ENCODE measurements around the gene LMBR1.

LMBR1 gene

GRCh38 chr7:156682928-156683327 is 210.1 kb downstream of the LMBR1 start:
- peak; percentile 24 to 45 for DNase-seq

- DNase-seq = no peak
Observed at GRCh38 chr7:156680281-156680680, 212.7 kb downstream of the LMBR1 start.

GRCh38 chr7:156677374-156678054 is 215.5 kb downstream of the LMBR1 start:
- DNase-seq = no peak

DNA sequence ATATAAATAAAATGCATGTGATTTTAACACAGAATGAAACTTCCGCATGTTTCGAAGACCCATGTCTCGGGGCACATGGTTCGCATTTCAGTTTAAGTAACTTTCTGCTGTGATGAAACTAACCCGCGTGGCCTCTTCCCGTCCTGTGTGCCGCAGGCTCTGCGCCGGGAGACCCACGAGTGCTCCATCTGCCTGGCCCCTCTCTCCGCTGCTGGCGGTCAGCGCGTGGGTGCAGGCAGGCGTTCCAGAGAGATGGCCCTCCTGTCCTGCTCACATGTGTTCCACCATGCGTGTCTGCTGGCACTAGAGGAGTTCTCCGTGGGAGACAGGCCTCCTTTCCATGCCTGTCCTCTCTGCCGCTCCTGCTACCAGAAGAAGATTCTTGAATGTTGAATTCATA is 216.7 kb downstream of the LMBR1 start:
- no peak for DNase-seq

GRCh38 chr7:156675721-156676120 is 217.3 kb downstream of the LMBR1 start:
- no peak for DNase-seq

DNA sequence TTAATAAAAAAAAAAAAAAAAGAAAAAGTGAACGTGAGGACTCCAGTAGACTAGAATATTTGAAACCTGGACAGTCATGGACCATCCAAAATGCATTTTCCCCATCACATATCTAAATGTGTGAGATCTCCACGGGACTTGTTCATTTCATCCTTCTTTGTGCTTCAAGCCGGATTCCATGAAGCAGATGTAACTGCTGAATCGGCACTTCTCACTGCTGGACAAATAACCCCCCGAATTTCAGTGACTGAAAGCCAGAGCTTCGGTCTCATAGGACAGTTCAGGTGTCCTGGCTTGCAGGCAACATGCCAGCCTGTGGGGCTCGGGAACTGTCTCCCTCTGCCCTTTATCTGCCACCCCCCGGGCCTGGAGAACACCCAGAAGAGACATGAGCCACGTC is 219.1 kb downstream of the LMBR1 start:
- DNase-seq = no peak

GRCh38 chr7:156673454-156673853 is 219.5 kb downstream of the LMBR1 start:
- no peak for DNase-seq

- DNase-seq = no peak
Observed at GRCh38 chr7:156669035-156669828, 223.8 kb downstream of the LMBR1 start.

GRCh38 chr7:156668130-156668741 is 224.7 kb downstream of the LMBR1 start:
- DNase-seq = no peak

DNA sequence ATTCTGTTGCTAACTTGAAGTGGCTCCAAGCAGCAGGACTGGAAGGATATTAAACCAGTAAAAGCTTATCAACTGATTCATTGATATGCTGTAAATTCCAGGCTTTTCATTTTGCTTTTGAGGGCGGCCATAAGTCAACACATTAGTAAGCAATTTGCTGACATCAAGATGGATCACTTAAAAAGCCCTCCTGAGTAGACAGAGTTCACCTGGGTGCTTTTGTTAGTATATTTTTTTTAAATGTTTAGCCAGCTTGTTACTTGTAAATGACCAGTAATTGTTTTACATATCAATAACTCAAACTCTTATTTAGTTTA is 225.9 kb downstream of the LMBR1 start:
- DNase-seq = no peak

GRCh38 chr7:156666368-156667109 is 226.4 kb downstream of the LMBR1 start:
- no peak for DNase-seq

DNA sequence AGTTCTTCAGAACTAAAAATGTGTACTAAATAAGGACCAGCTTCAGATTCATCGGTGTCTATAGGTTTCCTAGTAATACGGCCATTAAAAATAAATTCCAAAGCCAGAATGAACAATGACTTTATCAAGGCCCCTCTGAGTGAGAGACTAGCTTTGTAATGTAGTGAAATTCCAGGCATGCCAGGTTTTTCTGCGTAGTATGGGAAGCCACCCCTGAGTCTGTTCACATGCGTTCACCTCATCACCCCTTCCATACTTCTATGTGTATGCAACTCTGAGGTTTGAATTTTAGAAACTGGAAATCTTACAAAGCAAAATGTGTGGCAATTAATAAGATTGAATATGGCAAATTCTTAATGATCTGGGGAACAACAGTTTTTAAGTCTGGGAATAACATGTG is 227.9 kb downstream of the LMBR1 start:
- DNase-seq = no peak

DNA sequence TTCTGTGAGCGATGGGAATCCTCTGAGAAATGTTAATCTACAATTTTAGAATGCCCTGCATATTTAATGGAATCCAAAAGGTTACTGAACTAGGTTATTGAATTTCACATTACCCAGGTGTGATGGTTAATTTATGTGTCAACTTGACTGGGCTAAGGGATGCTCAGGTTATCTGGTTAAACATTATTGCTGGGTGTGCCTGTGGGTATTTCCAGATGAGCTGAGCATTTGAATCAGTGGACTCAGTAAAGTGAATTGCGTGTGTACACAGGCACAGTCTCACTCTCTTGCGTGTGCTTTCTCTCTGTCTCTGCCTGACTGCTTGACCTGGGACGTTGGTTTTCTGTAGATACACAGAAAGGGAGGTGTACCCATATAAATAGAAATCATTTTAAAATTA is 230.7 kb downstream of the LMBR1 start:
- DNase-seq = no peak

DNA sequence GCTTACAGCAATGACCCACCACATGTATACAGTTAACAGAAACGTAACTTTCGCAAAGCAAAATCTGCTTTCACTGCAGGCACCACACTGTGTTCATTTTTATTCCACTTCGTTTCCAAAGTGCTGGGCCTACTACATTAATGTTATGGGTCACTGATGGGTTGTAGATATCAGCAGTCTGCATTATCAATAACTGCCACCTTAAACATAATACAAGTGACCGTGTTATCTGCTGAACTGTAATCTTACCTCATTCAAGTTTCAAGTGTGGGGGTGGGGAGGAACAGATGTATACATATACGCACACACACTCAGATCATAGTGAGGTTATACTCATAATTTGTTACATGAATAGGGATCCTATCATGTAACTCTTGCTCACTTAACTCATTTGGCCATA is 231.3 kb downstream of the LMBR1 start:
- no peak for DNase-seq

DNA sequence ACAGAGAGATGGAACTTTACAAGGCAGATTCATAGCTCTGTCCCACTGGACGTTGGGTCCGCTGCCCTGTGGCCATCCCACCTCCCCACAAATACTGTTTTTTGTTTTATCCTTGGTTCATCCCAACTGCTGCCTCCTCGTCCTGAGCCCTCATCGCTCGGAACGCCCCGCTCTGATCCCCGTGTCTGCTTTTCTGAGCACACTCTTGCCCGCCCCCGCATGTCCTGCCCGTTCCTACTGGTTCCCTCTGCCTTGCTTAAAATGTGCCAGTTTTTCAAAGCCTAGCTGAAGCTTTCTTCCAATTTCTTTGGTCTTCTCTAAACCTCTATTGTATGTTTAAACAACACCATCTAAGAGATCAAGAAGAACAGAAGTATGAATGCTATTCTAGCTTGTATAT is 233.0 kb downstream of the LMBR1 start:
- no peak for DNase-seq

DNA sequence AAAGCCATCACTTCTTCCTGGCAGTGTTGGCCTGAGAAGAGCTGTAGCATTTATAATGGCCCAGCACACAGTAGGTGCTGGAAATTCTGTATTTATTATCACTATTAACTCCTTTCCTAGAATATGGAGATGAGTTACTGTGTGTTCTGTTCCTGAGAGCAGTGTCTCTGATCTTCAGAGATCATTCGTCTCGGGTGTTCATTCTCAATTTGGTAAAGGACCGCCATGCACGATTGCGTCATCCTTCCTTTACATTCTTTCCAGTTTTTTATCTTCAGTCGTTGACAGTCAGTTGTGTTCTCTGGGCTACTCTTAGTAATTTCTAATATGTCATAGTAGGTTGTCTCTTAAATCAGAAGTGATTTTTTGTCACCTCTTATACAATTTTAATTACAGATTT is 233.8 kb downstream of the LMBR1 start:
- no peak for DNase-seq

DNA sequence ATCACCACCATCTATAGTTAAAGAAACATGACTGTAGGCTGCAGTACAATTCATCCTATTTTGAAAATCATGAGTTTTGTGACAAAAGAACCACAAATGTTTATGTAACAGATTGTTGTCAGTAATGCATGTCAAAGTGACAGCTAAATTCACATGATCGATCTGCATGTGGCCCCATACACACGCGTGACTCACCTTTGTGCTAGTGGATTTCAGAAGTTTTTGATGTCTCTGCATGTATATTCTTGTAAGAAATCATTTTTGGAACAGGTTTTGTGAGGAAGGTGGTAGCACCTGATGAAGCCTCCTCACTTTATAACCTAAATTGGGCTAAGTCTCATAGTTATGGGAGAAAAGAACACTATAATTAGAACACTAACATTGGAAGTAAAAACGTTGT is 235.3 kb downstream of the LMBR1 start:
- no peak for DNase-seq

GRCh38 chr7:156656598-156656997 is 236.4 kb downstream of the LMBR1 start:
- no peak for DNase-seq

DNA sequence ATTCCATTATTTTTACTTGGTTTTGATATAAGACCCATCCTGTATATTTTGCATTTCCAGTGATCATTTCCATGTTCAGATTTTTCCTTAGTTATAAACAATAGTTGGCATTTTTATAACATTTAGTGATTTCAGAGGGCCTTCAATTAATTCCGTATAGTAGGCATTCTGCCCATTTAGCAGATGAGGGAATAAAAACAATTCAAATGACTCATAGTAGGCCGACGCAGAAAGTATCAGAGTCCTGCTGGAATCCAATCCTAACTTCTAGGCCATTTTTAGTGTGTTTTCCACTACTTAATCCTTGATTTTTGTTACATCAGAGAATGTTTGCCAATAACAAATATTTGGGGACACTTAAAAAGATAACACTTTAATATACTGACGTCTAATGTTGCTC is 237.0 kb downstream of the LMBR1 start:
- DNase-seq = no peak

- DNase-seq = no peak
Observed at GRCh38 chr7:156655251-156655650, 237.7 kb downstream of the LMBR1 start.

GRCh38 chr7:156654511-156655234 is 238.3 kb downstream of the LMBR1 start:
- no peak for DNase-seq

DNA sequence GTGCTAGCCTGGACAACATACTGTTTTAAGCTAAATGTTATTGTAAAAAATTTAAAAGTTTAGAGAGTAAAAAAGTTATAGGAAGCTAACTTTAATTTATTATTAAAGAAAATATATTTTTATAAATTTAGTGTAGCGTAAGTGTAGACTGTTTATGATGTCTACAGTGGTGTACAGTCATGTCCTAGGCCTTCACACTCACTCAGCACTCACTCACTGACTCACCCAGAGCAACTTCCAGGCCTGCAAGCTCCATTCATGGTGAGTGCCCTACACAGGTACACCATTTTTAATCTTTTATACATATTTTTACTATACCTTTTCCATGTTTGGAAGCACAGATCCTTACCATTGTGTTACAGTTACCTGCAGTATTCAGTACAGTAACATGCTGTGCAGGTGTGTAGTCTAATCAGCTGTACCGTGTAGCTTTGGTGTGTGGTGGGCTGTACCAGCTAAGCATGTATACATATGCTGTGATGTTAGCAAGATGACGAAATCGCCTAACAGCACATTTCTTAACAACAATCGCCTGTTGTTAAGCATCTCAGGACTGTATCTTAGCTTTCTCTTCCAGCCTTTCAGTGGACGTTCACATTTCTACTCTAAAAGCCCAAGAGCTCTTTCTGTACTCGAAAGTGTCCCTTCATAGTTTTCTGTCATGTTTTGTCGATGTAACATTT is 240.0 kb downstream of the LMBR1 start:
- DNase-seq = no peak

Measured in NCI-H526 (cell line).